Measurements from ENCODE around the gene DEPDC5. TPM values are rescaled to one million over a fixed set of nuclear protein-coding genes. Genes with fewer than 3 reads are reported as not detected.
"Not testable (repeated sequence)": the region's sequence is repeated elsewhere in the genome, so short reads cannot be mapped to it uniquely, and the experiment has no call there.

The DEPDC5 gene
- total RNA-seq, 1 donor from 2014 or later = 24.6 TPM

DNA sequence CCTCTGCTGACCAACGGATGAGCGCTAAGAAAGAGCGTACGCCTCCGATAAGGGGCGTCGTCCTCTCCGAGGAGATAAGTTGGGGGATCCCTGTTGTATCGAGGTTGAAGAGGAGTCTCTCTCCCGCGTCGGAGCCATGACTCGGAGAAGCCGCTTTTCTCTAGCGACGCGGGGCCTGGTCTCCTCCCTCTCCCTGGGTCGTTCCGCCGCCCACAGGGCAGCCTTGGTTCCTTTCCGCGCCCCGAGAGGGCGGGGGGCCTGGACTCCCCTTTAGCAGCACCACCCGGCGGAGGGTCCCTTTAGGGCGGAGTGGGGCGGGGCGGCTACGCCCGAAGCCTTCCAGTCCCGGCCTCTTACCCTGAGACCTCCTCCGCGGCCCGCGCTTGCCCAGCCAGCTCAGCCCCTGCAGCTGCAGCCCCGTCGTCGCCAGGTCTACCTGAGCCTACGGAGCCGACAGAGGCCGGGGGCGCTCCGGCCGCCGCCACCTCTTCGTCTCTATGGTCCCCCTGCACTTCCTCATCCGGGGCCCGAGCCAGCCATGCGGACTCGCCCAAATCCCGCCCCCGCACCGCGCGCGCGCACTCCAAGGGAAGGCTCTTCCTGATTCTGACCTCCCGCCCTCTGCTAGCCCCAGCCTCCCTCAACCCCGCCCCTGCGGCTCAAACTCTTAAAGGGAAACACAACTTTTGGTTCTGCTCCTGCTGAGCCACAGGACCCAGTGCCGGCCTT is 4.0 kb upstream of the DEPDC5 start, which contains the start of gene PRR14L:
Gene PRR14L (minus strand): TSS at position 497 of the 729 bp plus-strand sequence. CDS start 11,272 bp downstream, outside the sequence.
- DNase-seq = peak; percentile 98

DNA sequence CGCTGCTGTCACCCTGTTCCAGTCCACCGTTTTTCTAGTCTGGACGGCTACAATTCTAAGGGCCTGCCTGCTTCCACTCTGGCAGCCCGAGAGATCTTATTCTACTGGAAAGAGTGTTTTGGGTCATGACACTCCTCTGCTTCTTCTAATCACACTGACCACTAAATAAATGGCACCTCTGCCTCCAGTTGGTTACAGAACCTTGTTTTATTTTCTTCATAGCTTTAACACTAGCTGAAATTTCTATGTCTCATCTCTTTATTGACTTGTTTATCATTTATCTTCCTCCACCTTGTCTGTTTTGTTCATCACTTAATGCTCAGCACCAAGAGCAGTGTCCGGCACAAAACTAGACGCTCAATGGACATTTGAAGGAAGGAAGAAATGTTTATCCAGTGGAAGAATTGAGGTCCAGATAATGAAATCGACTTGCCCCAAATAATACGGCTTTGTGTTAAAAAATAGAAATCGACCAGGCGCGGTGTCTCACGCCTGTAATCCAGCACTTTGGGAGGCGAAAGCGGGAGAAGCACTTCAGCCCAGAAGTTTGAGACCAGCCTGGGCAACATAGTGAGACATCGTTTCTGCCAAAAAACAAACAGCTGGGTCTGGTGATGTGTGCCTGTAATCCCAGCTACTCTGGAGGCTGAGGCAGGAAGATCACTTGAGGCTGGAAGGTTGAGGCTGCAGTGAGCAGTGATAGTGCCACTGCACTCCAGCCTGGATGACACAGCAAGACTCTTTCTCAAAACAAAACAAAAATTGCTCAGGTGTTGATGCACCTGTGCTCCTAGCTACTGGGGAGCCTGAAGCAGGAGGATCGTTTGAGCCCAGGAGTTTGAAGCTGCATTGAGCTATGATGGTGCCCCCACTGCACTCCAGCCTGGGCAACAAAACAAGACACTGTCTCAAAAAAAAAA is 3.2 kb upstream of the DEPDC5 start:
- no peak for DNase-seq

DNA sequence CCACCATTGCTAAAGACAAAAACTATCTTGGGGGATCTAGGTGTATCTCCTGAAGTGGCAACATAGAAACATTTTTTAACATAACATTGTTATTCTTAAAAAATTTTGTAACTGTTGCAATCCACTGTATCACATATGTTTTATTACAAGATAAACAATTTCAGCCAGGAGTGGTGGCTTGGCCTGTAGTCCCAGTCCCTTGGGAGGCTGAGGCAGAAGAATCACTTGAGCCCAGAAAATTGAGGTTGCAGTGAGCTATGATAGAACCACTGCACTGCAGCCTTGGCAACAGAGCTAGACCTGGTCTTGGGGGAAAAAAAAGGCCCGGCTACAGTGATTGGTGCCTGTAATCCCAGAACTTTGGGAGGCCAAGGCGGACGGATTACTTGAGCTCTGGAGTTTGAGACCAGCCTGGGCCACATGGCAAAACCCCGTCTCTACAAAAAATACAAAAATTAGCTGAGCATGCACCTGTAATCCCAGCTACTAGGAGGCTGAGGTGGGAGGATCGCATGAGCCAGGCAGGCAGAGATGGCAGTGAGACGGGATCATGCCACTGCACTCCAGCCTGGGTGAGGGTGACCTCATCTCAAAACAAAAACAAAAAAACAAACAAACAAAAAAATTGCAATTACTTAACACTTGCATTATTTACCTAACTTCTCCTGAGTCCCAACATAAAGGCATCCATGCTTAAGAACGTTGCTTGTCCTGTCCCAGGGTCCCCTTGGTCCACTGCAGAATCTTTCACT is 1.5 kb upstream of the DEPDC5 start:
- no peak for DNase-seq

DNA sequence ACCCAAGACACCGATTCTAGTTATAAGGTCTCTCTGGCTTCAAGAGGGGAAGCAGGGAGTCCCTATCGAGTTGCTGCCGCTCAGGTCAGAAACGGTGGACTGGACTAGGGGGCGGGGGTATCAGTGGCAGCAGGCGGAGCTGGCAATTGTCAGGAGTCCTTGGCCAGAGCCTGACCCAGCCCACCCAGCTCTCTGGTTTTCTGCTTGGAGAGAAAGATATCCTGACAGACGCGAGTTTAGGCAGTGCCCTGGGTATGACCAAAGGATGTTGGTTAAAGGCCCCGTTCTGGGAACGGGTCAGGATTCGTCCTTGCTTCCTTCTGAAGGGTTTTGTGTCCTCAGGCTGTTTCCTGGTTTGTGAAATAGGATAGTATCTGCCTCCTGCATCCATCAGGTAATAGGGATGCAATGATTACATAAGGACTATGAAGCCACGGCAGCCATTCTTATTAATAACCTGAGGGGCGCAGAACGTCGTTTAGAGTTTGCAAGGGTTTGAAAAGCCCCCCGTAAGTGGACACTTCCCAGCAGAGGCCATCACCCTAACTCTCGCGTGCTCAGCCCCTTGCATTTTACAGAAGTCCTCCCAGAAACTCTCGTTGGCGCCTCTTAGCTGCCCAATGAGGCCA is 700 bp upstream of the DEPDC5 start:
- peak; percentile 23 for DNase-seq

DNA sequence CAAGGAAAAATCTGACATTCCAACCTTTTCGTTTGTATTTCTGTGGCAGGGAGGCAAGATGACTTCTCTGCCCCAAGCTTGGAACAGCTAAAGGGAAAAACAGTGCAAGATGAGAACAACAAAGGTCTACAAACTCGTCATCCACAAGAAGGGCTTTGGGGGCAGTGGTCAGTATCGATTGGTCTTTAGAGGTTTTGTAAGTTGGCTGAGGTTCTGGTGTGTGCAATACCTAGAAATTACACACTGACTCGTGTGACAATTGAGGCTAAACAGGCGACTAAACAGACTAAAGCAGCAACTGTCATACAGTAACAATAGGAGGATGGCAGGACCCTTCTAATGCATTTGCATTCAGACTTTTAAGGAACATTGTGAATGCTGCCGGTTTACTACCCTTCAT is 994 bp downstream of the DEPDC5 start:
- DNase-seq = no peak

DNA sequence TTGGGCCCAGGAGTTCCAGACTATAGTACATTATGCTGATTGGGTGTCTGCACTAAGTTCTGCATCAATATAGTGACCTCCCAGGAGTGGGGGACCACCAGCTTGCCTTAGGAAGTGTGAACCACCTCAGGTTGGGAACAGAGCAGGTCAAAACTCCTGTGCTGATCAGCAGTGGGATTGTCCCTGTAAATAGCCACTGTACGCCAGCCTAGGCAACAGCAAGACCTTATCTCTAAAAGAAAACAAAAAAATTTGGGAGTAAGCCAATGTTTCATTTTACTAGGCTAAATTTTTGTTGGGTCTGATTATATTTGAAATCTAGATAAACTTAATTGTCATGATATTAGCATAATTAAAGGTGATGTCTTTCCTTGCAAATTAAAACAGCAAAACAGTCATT is 3.4 kb downstream of the DEPDC5 start:
- DNase-seq = no peak

DNA sequence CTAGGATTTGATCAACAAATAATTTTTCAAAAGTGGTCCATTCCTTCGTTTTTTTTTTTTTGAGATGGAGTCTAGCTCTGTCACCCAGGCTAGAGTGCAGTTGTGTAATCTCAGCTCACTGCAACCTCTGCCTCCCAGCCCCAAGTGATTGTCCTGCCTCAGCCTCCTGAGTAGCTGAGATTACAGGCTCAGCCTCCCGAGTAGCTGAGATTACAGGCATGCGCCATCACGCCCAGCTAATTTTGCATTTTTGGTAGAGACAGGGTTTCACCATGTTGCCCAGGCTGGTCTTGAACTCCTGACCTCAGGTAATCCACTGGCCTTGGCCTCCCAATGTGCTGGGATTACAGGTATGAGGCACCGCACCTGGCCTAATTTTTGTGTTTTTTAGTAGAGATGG is 5.0 kb downstream of the DEPDC5 start:
- not testable (repeated sequence) for DNase-seq

DNA sequence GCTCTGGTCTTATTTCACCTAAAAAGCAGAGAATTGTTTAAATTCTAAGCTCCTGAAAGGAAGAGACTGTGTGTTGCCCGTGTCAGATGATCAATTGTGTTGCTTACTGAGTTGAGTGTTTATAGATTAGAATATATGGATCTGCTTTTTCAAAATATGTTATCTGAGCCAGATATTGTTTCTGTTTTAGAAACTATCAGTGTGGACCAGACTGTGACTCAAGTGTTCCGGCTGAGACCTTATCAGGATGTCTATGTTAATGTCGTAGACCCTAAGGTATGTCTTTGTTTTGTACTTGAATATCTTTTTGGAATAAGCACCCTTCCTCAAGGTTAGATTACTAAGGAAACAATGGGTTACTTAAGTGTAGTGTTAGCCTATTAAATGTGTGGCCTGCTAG is 11.0 kb downstream of the DEPDC5 start:
- DNase-seq = no peak

DNA sequence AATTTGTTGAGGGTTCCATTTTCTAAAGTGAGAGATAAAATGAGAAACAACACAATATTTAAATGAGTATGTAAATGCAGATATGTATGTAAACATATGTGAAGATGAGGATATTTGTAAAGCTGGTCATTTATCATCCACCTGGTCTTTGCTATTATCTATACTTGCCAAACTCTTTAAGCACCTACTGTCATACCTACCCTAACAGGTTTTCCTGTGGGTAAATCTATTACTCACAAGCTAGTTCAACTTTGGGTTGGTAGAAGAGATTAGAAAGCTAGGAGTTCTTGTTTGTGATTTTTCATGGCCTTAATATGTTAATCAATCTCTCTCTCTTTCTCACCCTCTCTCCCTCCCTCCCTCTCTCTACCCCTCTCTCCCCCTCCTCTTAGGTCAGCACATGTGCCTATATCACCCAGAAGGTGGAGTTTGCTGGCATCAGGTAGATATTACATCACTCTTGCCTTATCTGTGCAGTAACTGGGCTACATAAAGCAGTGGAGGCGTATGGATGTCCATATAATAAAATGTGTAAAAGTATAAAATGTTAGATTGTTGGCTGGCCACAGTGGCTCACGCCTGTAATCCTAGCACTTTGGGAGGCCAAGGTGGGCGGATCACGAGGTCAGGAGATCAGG is 14.7 kb downstream of the DEPDC5 start:
- DNase-seq = no peak

DNA sequence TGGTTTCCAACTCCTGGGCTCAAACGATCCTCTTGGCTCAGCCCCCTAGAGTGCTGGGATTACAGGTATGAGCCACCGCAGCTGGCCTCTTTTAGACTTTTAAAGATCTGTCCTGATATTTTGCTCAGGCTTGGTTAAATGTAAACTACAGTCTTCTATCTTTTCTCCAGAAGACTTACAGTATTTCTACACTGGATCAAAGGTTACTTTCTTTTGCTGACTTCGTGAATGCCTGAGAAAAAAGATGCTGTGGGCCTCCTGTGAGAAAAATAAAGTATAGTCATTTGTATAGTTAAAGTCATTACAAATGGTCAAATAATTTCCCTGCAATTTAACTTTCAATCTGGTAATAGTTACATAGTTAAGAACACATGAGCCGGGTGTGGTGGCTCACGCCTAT is 19.6 kb downstream of the DEPDC5 start:
- DNase-seq = no peak

DNA sequence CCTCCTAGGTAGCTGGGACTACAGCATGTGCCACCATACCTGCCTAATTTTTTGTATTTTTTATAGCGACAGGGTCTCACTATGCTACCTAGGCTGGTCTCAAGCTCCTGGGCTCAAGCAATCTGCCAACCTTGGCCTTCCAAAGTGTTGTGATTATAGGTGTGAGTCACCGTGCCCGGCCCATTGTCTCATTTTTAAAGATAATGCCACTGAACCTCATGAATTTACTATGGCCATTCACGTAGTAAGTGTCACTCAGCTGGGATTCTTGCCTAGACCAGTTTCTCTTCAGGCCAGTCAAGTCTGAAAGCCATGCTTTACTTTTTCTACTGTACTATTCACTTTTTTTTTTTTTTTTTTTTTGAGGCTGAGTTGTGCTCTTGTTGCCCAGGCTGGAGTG is 22.4 kb downstream of the DEPDC5 start:
- no peak for DNase-seq

DNA sequence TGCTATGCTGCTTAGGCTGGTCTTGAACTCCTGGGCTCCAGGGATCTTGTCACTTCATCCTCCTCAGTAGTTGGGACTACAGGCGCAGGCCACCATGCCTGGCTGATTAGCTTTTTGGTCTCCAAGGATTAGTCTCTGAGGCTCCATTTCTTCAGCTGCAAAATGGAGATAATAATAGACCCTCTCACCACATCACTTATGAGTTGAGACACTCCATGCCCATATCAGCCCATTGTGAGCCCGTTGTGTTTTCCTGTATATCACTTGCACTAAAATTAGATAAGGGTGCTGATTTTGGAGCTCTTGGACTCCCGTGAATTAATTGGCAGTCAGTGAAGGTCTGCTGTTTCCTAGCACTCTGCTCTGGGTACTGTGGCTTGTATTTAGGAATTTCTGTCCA is 36.0 kb downstream of the DEPDC5 start:
- no peak for DNase-seq

DNA sequence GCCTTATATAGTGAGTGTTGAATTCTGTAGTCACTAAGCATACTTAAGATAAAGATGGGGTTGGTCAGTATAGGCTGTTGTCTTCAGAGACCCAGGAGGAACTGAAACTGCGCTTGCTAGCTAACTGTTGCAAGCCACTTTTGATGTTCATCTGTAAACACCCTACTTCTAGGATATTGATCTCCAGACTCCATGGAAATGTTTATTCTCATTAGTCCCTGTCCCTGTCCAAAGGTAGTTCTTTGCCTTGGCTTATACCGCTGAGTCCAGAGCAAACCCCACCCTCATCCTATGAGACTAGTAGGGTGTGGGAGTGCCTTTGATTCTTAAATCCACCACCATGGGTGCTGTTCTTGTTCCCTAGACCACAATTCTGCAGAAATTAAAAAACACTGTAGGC is 36.4 kb downstream of the DEPDC5 start:
- no peak for DNase-seq

DNA sequence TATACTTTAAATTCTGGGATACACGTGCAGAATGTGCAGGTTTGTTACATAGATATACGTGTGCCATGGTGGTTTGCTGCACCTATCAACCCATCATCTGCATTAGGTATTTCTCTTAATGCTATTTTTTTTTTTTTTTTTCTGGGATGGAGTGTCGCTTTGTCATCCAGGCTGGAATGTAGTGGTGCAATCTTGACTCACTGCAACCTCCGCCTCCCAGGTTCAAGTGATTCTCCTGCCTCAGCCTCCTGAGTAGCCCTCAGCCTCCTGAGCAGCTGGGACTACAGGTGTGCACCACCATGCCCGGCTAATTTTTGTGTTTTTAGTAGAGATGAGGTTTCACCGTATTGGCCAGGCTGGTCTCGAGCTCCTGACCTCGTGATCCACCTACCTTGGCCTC is 45.5 kb downstream of the DEPDC5 start:
- not testable (repeated sequence) for DNase-seq

DNA sequence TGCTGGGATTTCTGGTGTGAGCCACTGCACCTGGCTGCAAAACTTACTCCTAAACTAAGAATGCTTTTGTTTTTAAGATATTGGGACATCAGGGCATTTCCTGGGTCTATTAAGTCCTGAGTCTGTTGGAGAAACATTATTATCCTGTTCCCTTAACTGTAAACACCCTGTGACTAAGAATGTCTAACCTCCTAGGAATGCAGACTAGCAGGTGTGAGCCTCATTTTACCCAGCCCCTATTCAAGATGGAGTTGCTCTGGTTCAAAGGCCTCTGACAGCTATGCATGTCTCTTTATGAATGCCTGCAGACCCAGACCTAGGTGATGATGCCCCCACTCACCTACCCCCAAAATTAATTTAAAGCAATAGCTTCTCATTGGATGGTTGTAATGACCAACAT is 46.2 kb downstream of the DEPDC5 start:
- DNase-seq = no peak

DNA sequence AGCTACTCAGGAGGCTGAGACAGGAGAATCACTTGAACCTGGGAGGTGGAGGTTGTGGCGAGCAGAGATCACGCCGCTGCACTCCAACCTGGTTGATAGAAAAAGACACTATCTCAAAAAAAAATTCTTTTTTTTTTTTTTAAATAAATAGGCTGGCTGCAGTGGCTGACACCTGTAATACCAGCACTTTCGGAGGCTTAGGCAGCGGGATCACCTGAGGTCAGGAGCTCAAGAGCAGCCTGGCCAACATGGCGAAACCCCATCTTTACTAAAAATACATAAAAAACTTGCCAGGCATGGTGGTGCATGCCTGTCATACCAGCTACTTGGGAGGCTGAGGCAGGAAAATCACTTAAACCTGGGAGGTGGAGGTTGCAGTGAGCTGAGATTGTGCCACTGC is 47.0 kb downstream of the DEPDC5 start:
- DNase-seq = not testable (repeated sequence)

DNA sequence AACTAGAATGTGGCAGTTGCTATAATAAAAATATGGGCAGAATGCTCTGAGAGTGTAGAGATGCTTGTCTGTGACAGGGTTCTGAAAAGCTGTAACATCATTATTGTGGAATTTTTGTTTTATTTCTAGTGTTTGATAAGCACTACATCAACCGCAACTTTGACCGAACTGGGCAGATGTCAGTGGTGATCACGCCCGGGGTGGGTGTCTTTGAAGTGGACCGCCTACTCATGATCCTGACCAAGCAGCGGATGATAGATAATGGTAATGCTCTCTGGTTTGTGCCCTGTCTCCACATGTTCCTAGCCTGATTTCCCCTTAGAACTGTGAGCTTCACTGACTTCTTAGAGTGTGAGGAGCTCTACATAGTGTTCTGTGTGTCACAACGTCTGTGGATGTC is 48.8 kb downstream of the DEPDC5 start:
- DNase-seq = no peak

DNA sequence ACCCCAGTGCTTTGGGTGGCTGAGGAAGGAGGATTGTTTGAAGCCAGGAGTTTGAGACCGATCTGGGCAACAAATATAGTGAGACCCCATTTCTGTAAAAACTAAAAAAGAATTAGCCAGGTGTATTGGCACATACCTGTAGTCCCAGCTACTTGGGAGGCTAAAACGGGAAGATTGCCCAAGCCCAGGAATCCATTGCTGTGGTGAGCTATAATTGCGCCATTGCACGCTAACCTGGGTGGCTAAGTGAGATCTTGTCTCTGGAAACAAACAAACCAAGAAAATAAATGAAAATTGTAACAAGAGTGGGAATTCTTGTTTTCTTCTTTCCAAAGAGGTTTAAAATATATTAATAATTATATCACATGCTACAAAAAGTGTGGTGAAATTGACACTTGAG is 52.9 kb downstream of the DEPDC5 start:
- DNase-seq = no peak

DNA sequence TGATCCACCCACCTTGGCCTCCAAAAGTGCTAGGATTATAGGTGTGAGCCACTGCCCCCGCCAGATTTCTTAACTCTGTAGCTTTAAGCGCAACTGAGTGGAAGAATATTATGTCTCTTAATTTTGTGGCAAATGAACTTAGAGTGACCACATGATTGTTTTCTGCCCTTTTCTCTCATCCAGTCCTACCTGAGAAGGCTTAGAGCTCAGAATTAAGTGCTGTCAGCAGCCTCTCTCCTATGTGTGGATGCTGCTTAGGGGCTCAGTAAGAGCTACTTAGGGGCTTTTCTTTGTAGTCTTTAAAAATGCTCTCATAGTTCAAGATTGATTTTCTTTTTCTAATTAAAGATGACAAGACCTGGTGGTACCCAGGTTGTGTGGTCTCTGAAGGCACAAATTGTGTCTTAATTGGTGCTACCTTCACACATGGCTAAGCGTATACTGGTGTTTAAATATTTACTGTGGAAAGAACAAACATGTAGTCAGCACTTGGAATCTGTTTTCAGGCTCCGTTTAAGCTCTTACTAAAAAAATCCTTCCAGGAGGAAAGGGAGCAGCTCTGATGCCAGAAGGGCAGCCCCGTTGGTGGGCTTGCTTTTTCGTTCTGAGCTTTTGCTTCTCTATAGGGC is 59.3 kb downstream of the DEPDC5 start:
- no peak for DNase-seq

DNA sequence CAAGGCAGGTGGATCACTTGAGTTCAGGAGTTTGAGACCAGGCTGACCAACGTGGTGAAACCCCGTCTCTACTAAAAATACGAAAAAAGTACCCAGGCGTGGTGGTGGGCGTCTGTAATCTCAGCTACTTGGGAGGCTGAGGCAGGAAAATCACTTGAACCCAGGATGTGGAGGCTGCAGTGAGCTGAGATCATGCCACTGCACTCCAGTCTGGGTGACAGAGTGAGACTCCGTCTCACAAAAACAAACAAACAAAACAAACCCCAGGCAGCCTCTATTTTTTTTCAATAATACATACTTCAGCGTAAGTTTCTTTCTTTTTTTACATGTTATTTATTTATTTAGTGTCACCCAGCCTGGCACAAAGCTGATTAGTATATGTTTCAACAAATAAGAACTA is 60.1 kb downstream of the DEPDC5 start:
- not testable (repeated sequence) for DNase-seq

DNA sequence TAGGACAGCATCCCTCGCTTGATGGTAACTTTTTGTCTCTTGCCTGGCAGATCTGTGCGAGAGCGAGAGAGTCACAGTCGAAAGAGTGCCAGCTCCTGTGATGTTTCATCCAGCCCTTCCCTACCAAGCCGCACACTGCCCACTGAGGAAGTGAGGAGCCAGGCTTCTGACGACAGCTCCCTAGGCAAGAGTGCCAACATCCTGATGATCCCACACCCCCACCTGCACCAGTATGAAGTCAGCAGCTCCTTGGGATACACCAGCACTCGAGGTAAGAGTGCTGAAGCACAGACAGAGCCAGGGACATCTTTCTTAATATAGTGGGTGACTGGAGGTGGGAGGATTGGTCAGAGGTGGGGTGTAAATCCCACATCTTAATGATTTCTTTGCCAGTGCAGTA is 61.1 kb downstream of the DEPDC5 start:
- peak; percentile 56 for DNase-seq
